Mesenchymal stem cell (in vitro differentiated cells and primary cell): Measurements from ENCODE around the gene ATP5PF.
"Not testable (repeated sequence)": the region's sequence is repeated elsewhere in the genome, so short reads cannot be mapped to it uniquely, and the experiment has no call there.

Source experiments
- DNase-seq: peaks from one replicate; pipeline ENCODE4 v3.0.0-alpha.2; 2013
- H2AFZ ChIP-seq: one replicate; pipeline ENCODE4 v1.6.1; 2013; ENCODE audit warnings: low read depth, mild to moderate bottlenecking, control low read depth, inconsistent platforms, low read length, moderate library complexity
- H2AK5ac ChIP-seq: 2 replicates; pipeline ENCODE4 v1.6.1; 2013; ENCODE audit warnings: low read length, moderate library complexity, mild to moderate bottlenecking, inconsistent platforms; ENCODE audit not compliant: severe bottlenecking
- H2BK120ac ChIP-seq: one replicate; pipeline ENCODE4 v1.6.1; 2013; ENCODE audit warnings: low read depth, mild to moderate bottlenecking, inconsistent platforms, low read length, moderate library complexity
- H2BK12ac ChIP-seq, 2 experiments: one replicate each; pipeline ENCODE4 v1.6.1; 2013; ENCODE audit warnings: inconsistent platforms in 2 of 2, low read length in 2 of 2, mild to moderate bottlenecking in 2 of 2, moderate library complexity in 2 of 2, control low read depth in 1 of 2
- H2BK15ac ChIP-seq: one replicate; pipeline ENCODE4 v1.6.1; 2013; ENCODE audit warnings: mild to moderate bottlenecking, low read depth, inconsistent platforms; ENCODE audit not compliant: poor library complexity, severe bottlenecking
- H2BK5ac ChIP-seq: 2 replicates; pipeline ENCODE4 v1.6.1; 2013; ENCODE audit warnings: low read depth, mild to moderate bottlenecking, low read length, control low read depth, inconsistent platforms; ENCODE audit not compliant: poor library complexity, severe bottlenecking
- H3K14ac ChIP-seq, 2 experiments: one replicate each; pipeline ENCODE4 v1.6.1; 2013; ENCODE audit warnings: inconsistent platforms in 2 of 2, low read length in 2 of 2, control low read depth in 1 of 2, mild to moderate bottlenecking in 1 of 2, moderate library complexity in 1 of 2
- H3K18ac ChIP-seq, 2 experiments: one replicate each; pipeline ENCODE4 v1.6.1; 2013; ENCODE audit warnings: inconsistent platforms in 2 of 2, low read length in 2 of 2, control low read depth in 1 of 2, low read depth in 1 of 2, mild to moderate bottlenecking in 1 of 2
- H3K23ac ChIP-seq, 2 experiments: one replicate each; pipeline ENCODE4 v1.6.1; 2013; ENCODE audit warnings: inconsistent platforms in 2 of 2, low read length in 2 of 2, mild to moderate bottlenecking in 2 of 2, moderate library complexity in 2 of 2, control low read depth in 1 of 2
- H3K27ac ChIP-seq: 2 replicates; pipeline ENCODE4 v1.5.1; 2013; ENCODE audit warnings: mild to moderate bottlenecking, moderate library complexity, low read length, control low read depth, inconsistent platforms; ENCODE audit not compliant: poor library complexity, severe bottlenecking
- H3K27me3 ChIP-seq, 2 experiments: 2 replicates each; pipeline versions ENCODE4 v1.6.1 to v1.7.0; 2013; ENCODE audit warnings: low read length in 2 of 2, mild to moderate bottlenecking in 2 of 2, moderate library complexity in 2 of 2, control low read depth in 1 of 2, inconsistent platforms in 1 of 2; ENCODE audit not compliant: control insufficient read depth in 1 of 2, insufficient read depth in 1 of 2
- H3K36me3 ChIP-seq, 2 experiments: 2 replicates each; pipeline versions ENCODE4 v1.6.1 to v1.7.0; 2013; ENCODE audit warnings: low read length in 2 of 2, control low read depth in 1 of 2, inconsistent platforms in 1 of 2, low read depth in 1 of 2, mild to moderate bottlenecking in 1 of 2; ENCODE audit not compliant: insufficient read depth in 2 of 2, control insufficient read depth in 1 of 2
- H3K4ac ChIP-seq, 2 experiments: one replicate each; pipeline ENCODE4 v1.6.1; 2013; ENCODE audit warnings: inconsistent platforms in 2 of 2, low read length in 2 of 2, mild to moderate bottlenecking in 2 of 2, moderate library complexity in 2 of 2, control low read depth in 1 of 2, low read depth in 1 of 2
- H3K4me1 ChIP-seq: 2 replicates; pipeline ENCODE4 v1.6.1; 2013; ENCODE audit warnings: low read depth, low read length, control low read depth; ENCODE audit not compliant: control insufficient read depth, insufficient read depth
- H3K4me2 ChIP-seq: 2 replicates; pipeline ENCODE4 v1.6.1; 2013; ENCODE audit warnings: low read length, mild to moderate bottlenecking, inconsistent platforms; ENCODE audit not compliant: poor library complexity, severe bottlenecking
- H3K4me3 ChIP-seq, 2 experiments: 2 replicates each; pipeline versions ENCODE4 v1.5.1 to v1.7.0; 2013; ENCODE audit warnings: low read length in 2 of 2, mild to moderate bottlenecking in 2 of 2, control low read depth in 1 of 2, low read depth in 1 of 2; ENCODE audit not compliant: insufficient read depth in 1 of 2
- H3K79me1 ChIP-seq: replicated peaks from 2 replicates; pipeline ENCODE4 v1.6.1; 2013; ENCODE audit warnings: mild to moderate bottlenecking, control low read depth, low read length, inconsistent platforms; ENCODE audit not compliant: poor library complexity, severe bottlenecking
- H3K9ac ChIP-seq: 2 replicates; pipeline ENCODE4 v1.7.0; 2013; ENCODE audit warnings: mild to moderate bottlenecking, low read length, moderate library complexity
- H3K9me3 ChIP-seq: 2 replicates; pipeline ENCODE4 v1.7.0; 2013; ENCODE audit warnings: mild to moderate bottlenecking, low read length; ENCODE audit not compliant: control insufficient read depth
- H4K8ac ChIP-seq: one replicate; pipeline ENCODE4 v1.6.1; 2013; ENCODE audit warnings: inconsistent platforms, mild to moderate bottlenecking, low read length, moderate library complexity
- H4K91ac ChIP-seq: one replicate; pipeline ENCODE4 v1.6.1; 2013; ENCODE audit warnings: mild to moderate bottlenecking, low read length, inconsistent platforms
- WGBS: methylation state at CpG from one replicate; pipeline ENCODE4 v1.1.7; 2013; ENCODE audit warnings: mixed read lengths; 5-methylcytosine and 5-hydroxymethylcytosine counted together

Gene ATP5PF

DNA sequence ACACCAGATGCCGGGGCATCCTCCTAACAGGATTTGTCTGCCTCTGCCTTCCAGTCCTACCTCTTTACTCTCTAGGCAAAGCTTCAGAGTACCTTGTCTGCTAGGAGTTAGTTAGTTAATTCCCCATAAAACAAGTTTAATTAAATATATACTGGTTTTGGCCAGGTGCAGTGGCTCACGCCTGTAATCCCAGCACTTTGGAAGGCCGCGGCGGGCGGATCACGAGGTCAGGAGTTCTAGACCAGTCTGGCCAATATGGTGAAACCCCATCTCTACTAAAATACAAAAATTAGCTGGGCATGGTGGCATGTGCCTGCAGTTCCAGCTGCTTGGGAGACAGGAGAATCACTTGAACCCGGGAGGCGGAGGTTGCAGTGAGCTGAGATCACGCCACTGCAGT lies 20.6 kb downstream of the ATP5PF start:
- not testable (repeated sequence) for H3K4me3 ChIP-seq, H3K4me1 ChIP-seq, H3K27ac ChIP-seq, H3K4me2 ChIP-seq, H2AK5ac ChIP-seq, H4K91ac ChIP-seq, DNase-seq, H3K4ac ChIP-seq, H2BK5ac ChIP-seq, H3K27me3 ChIP-seq, H4K8ac ChIP-seq, H3K23ac ChIP-seq, H3K18ac ChIP-seq, H2BK15ac ChIP-seq, H3K14ac ChIP-seq, H2AFZ ChIP-seq, H3K9ac ChIP-seq, H3K9me3 ChIP-seq, H2BK12ac ChIP-seq, H3K79me1 ChIP-seq, H2BK120ac ChIP-seq
- WGBS, result 94% methylated on average over 8 of the region's 10 CpGs
- H3K36me3 ChIP-seq, result peaks cover 3 to 27% of the 10 kb centered on the region in 2 experiments

DNA sequence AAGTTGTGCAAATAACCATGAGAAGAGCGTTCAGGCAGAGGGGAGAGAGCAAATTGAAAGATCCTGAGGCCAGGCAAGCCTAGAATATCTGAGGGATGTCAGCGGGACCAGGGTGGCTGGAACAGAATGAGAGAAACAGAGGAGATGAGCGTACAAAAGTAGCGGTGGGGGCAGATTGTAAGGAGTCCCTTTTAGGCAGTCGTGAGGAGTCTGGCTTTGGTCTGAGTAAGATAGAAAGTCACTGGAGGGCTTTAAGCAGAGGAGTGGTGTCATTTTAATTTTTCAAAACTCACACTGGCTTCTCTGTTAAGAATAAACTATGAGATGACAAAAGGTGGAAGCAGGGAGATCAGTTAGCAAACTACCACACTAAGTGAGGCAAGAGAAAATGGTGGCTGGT lies 24.2 kb downstream of the ATP5PF start:
- H3K9ac ChIP-seq, result no peak overlapping the region
- no peak for DNase-seq
- no peak overlapping the region for H3K27ac ChIP-seq
- H3K79me1 ChIP-seq, result no peaks in the 10 kb centered on the region
- H3K4me2 ChIP-seq, result no peak overlapping the region
- no peak overlapping the region for H3K18ac ChIP-seq
- no peak overlapping the region for H2BK15ac ChIP-seq
- H2BK120ac ChIP-seq, result no peak overlapping the region
- peaks cover 0 to 14% of the 10 kb centered on the region in 2 experiments for H3K36me3 ChIP-seq
- no peaks in the 10 kb centered on the region for H3K4me1 ChIP-seq
- no peak overlapping the region for H3K4me3 ChIP-seq
- H3K14ac ChIP-seq, result no peak overlapping the region
- no peak overlapping the region for H2BK5ac ChIP-seq
- no peaks in the 10 kb centered on the region for H3K27me3 ChIP-seq
- H2AK5ac ChIP-seq, result no peak overlapping the region
- no peaks in the 10 kb centered on the region for H3K9me3 ChIP-seq
- no peak overlapping the region for H4K91ac ChIP-seq
- H3K23ac ChIP-seq, result no peak overlapping the region
- WGBS, result 89% methylated on average over 5 of the region's 5 CpGs
- H4K8ac ChIP-seq, result no peak overlapping the region
- H3K4ac ChIP-seq, result no peak overlapping the region
- H2BK12ac ChIP-seq, result no peak overlapping the region
- H2AFZ ChIP-seq, result no peak overlapping the region

- no peak overlapping the region for H2BK15ac ChIP-seq
- H3K27ac ChIP-seq, result no peak overlapping the region
- H3K14ac ChIP-seq, result no peak overlapping the region
- no peak overlapping the region for H4K91ac ChIP-seq
- no peak overlapping the region for H2BK12ac ChIP-seq
- H3K27me3 ChIP-seq, result no peaks in the 10 kb centered on the region
- H3K4me1 ChIP-seq, result no peaks in the 10 kb centered on the region
- no peak overlapping the region for H2AK5ac ChIP-seq
- no peak overlapping the region for H3K9ac ChIP-seq
- no peak for DNase-seq
- H3K4ac ChIP-seq, result no peak overlapping the region
- H3K23ac ChIP-seq, result no peak overlapping the region
- H3K36me3 ChIP-seq, result peaks cover 0 to 6% of the 10 kb centered on the region in 2 experiments
- no peak overlapping the region for H2BK5ac ChIP-seq
- no peak overlapping the region for H4K8ac ChIP-seq
- H2BK120ac ChIP-seq, result no peak overlapping the region
- WGBS, result 74% methylated on average over 5 of the region's 5 CpGs
- no peaks in the 10 kb centered on the region for H3K79me1 ChIP-seq
- no peak overlapping the region for H2AFZ ChIP-seq
- no peak overlapping the region for H3K4me3 ChIP-seq
- H3K18ac ChIP-seq, result no peak overlapping the region
- no peaks in the 10 kb centered on the region for H3K9me3 ChIP-seq
- no peak overlapping the region for H3K4me2 ChIP-seq
These were observed 24.9 kb downstream of the ATP5PF start for GRCh38 chr21:25709684-25710265.

DNA sequence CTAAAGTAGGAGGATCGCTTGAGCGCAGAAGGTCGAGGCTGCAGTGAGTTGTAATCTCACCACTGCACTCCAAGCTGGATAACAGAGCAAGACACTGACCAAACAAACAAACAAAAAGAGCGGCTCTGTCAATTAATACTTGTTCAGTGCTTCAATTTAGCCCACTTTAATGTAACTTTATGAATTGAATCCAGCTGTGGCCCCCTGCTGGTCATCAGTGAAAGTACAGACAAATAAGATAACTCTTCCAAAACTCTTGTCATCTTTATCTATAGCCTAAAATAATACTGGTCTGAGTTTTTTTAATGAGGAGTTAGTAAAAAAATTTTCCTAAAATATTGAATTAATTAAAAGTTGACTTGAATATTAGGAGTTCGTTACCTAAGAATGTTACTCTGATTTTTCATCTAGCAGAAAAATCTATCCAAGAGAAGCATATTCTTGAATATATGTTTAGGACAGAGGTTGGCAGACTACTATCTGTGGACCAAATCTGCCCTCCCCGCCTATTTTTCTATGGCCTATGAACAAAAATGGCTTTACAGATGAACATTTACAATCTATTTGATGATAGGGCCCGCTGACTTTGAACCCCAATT lies 26.1 kb downstream of the ATP5PF start:
- Histone ChIP-seq H3K18ac (no peak overlapping the region), H2BK12ac (no peak overlapping the region), H2AK5ac (no peak overlapping the region), H2BK15ac (no peak overlapping the region), H3K4me2 (no peak overlapping the region), H2BK5ac (no peak overlapping the region), H3K4ac (no peak overlapping the region), H3K36me3 (peaks cover 0 to 6% of the 10 kb centered on the region in 2 experiments), H2AFZ (no peak overlapping the region), H2BK120ac (no peak overlapping the region), H3K27ac (no peak overlapping the region), H3K23ac (no peak overlapping the region), H3K4me1 (no peaks in the 10 kb centered on the region), H3K9ac (no peak overlapping the region), H3K79me1 (no peaks in the 10 kb centered on the region), H4K8ac (no peak overlapping the region), H3K9me3 (no peaks in the 10 kb centered on the region), H3K27me3 (no peaks in the 10 kb centered on the region), H3K4me3 (no peak overlapping the region), H3K14ac (no peak overlapping the region), H4K91ac (no peak overlapping the region)
- DNase-seq, result peak; percentile 52
- WGBS, result 55% methylated on average over 5 of the region's 7 CpGs
